ENCODE measurements around the gene KIAA1328.

KIAA1328 gene

DNA sequence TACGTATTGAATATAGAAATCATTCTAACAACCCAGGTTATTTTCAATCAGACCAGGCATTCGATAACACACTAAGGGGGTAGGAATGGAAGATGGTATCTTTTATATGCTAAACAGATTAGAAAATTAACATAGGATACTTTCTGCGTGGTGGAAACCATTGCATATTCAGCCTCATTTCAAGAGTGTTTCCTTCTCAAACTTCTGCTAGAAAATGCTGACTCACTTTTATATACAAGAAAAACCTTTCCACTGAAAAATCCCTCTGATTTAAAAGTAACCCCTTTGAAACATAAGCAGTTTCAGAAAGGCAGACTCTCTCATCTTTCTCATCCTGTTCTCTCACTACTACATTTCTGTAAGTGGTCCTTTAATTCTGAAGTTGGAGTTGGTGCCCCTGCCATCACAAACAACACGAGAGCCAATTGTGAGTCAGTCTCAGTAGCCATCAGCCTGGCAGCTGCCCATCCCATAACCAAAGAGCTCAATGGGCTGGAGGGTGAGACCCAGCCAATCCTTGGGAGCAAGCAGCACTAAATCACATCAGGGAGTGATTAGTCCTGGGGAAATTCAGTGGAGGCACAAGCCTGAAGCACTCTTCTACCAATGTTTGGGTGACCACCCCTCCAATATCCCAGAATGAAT, 393.5 kb downstream of the KIAA1328 start:
- no peak for DNase-seq (ENCODE audit: low spot score)

DNA sequence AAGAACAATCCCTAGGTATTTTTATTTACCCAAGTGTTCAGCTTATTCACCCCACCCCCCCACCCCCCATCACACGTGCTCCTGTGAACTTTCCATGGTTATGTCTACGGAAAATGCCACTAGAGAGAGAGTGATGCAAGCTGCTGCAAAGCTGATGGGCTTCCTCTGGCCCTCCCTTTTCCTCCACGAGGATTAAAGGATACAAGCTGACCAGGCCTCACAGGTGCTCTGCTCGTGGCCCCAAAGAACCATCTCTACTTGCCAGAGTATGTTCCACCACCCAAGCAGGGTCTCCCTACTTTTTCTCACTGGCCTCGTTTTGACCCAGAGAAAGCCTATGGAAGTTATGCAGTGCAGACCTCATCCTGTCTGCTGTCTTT, 394.1 kb downstream of the KIAA1328 start:
- no peak for DNase-seq (ENCODE audit: low spot score)

DNA sequence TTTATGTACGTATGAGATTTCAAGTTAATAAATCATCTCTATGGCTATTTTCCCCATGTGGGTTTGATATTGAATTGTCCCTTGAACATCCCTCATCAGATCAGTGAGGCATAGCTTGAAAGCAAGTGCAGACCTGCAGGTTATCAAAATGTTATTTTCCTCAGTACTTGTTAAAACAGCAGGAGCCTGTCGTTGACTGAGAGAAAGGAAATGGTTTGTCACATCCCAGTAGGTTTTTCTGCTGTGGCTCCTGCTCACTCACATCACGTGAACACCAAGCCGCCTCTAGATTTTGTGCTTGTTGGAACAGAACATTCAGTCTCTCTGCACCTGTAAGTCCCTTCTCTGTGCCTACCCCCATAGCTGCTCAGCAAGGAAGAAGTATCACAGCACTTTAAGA, 396.4 kb downstream of the KIAA1328 start:
- no peak for DNase-seq (ENCODE audit: low spot score)

DNA sequence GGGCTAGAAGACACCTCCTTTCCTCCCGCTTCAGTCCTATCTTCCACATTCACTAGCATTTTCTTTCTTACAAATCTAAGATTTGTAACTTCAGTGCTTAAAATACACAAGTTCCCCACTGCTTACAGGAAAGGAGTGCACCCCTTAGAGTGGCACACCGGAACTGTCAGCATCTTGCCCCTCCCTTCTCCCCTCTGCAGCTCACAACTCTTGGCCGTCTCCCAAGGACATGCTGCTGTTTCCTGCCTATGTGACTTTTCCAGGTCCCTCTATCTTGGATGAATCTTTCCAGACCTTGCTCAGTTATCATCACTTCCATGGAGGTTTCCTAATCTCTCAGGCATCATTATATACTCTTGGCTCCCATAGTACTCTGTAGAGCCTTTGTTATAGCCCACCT, 401.8 kb downstream of the KIAA1328 start:
- DNase-seq (ENCODE audit: low spot score): no peak

DNA sequence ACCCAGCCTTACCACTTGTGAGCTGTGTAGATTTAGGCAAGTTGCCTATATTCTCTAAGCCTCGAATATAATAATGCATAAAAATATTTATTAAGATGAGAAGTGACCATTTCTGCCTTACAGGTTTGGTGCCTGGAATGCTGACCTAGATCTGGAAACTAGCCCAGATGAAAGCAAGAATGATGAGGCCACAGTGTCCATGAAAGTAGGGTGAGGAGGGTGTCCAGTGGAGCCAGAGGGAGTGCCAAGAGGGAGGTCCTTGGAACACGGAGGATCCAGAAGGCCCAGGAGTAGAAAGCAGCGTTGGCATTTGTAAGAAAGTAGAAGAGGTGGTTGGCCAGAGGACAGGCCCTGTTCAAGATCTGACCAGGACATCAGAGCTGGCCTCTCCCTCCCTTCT, 402.3 kb downstream of the KIAA1328 start:
- DNase-seq (ENCODE audit: low spot score): no peak

DNA sequence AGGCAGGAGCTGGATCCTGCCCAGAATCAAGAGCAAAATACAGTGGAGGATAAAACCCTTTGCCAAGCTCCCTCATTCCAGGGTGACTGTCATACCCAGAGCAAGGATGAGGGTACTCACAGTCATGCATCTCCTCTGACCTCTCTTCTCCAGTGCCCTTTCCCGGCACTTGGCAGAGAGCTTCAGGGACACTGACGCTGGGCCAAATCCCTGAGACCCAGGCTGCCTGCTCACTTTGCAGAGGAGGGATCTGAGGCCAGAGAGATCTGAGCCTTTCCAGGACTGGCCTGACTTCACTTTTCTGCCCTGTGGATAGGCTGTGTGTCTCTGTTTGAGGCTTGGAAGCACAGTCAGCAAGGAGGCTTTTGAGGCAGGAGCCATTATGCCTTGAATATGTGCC, 406.7 kb downstream of the KIAA1328 start:
- DNase-seq (ENCODE audit: low spot score): no peak

DNA sequence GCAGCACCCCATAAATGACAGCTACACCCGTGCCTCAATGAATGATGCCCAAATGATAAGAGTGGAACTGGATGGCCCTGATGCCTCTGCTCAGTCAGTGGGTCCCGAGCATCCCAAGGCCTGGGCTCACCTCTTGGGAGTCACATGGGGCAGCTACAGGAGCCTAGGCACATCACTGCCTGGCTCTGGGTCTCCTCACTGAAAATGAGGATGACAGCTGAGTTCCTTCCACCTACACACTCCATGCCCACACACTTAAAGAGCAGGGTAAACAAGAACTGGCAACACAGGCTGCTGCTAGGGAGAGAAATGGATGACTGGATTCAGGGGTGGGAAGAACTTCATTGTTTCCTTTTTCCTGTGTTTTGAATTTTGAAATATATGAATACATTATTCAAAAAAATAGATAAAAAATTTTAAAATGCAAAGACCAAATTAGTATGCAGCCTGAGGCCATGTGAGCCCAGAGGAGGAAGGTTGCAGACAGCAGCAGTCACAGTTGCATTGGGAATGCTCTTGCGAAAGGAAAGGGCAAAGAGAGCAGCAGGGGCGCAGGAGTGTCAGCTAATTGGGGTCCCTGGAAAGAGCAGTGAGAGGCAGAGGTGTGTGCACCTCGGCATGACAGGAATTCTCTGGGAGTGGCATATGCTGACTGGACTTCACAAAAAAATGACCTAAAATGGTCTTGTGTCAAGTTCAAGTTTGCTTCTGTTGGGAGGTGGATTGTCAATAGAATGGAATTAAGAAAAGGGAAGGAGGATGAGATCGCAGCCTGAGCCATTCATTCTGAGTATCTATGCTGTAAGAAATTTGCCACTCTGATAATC, 409.6 kb downstream of the KIAA1328 start:
- no peak for DNase-seq (ENCODE audit: low spot score)

DNA sequence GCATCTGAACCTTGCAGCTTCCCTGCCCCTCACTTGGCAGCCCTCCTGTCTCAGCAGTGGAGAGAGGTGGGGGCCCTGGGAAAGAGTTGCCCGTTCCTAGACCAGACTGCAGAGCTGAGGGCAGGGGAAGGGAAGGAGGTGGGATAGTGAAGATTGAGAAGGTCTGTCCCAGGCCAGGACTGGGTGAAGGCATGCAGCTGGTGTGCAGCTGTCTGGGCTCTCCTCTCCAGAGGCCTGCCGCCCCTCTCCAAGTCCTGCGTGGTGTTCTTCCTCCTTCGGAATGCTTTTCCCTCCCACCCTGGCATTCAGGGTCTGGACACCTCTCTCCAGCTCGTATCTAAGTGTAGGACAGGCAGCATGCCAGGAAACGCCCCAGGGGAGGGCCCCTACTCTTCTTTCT, 413.2 kb downstream of the KIAA1328 start:
- no peak for DNase-seq (ENCODE audit: low spot score)

DNA sequence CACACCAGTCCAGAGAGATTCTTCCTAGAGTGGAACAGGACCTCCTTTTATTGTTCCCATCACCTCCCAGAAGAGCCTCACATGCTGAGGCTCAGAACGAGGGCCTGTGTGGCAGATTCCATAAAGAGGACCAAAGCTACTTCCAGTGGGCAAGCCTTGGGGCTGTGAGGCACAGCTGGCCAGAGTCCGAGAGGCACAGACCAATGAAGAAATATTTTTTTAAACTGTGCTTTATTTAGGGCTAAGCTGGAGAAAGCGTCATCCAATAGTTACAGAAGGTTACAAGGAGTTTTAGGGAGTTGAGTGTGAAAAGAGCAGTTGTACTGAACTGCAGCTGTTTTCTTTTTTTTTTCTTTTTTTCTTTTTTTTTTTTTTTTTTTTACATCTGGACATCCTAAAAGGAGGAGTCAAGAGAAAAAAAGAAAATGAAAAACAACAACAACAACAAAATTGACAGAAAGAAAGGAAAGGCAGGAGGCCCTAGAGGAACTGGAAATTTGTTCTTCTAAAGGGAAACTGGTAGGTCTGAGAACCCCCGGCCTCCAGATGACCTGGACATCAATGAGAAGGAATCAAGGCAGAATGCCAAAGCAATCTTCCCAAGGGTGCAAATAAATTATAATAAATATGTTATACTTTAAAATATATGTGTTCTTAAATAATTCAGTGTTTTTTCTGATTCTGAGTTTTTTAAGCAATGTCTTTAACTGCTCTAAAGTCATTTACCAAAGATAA, 414.1 kb downstream of the KIAA1328 start:
- DNase-seq (ENCODE audit: low spot score): no peak

DNA sequence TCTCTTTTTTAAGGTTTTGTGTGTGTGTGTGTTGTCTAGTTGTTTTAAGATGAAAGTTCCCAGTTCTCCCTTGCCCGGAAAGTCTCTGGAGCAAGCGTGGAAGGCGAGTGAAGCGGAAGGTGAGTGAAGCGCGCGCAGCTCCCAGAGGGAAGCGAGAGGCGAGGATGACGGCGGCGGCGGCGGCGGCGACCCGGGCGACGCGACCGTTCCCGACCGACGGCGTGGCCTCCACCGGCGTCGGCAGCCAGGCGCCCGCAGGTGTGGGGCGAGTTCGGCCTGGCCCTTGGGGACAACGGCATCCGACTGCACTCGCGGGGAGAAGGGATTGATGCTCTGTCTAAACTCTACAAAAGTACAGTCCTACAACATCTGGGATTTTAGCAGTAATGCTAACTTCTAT, 414.8 kb downstream of the KIAA1328 start:
- no peak for DNase-seq (ENCODE audit: low spot score)

DNA sequence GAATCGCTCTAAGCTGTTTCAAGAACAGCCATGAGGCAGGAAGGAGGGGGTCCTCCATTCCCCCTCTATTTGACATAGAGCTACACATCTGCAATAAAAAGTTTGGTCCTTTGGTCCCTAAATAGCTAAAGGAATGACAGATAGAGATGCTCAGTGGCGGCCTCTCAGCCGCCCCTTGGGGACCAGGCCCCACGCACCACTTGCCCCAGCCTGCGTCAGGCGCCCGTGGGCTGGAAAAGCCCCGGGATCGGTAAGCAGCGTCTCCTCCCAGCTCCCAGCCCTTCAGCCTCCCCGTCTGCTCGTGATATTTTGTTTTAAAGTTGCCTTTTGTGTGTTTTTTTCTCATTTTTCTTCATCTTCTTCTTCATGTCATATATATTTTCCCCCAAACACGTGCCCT, 415.7 kb downstream of the KIAA1328 start:
- DNase-seq (ENCODE audit: low spot score): no peak

DNA sequence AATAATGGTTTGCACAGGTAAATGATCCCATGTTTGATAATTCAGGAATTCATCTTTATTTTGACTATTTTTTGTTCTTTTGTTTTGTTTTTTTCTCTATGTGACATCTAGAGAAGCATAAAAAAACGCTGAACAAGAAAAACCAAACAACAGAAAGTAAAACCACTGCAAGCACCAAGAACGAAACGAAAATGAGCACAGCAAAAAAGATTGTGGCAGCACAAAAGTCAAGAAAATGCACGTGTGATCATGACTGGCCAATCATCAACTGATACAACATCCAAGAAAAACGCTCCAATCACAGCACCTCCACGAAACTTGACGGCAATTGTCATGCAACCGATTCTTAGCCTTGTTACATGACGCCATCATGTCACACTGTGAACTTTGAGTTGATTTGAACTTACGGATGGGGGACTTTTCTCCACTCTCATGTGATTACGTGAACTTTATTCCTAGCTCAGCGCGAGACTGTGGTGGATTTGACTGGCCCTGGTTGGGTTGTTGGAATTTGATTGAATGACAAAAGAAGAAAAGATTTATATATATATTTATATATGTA, 417.9 kb downstream of the KIAA1328 start:
- DNase-seq (ENCODE audit: low spot score): no peak

DNA sequence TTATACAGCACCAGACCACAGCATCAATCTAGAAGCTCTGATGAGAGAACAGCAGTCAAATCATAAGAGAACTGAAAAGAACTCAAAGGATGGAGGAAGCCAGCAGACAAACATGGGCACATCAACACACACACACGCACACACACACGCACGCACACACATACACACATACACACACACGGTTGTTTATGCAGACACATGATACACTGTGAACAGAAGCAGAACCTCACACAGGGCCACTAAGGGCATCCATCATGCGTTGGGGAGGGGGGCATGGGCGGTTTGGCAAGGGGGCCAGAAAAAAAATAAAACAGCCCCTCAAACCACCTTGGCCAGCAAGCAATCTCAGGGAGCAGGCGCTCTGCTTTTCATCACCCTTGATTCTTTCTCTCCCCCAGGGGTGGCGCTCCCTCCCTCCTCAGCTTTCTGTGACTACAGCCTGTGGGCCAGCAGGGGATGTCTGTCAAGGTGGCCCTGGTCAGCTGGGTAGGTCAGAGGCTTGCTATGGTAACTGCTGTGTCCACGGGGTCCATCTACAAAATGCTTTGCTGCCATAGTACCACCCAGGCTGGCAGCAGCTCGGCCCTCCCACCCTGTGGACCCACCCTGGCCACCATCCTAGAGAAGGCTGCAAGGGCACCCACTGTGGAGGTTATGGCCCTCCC, 418.7 kb downstream of the KIAA1328 start:
- DNase-seq (ENCODE audit: low spot score): no peak

DNA sequence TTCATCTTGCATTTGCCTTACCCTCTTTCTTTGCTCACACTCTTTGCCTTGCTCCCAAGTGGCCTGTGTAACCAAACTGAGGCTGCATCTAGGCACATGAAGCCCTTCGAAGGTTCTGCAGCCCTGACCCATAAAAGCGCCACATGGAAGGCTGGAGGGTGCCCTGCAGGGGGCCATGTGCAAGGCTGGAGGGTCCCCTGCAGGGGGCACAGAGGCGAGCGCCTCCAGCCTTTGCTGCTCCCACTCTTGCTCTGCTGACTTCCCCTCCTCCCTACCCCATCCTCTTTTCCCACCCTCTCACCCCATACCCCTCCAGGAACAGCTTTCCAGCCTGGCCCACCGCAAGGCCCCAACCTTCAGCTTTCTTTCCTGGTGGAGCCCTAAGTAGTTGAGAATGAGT, 419.4 kb downstream of the KIAA1328 start:
- DNase-seq (ENCODE audit: low spot score): no peak

DNA sequence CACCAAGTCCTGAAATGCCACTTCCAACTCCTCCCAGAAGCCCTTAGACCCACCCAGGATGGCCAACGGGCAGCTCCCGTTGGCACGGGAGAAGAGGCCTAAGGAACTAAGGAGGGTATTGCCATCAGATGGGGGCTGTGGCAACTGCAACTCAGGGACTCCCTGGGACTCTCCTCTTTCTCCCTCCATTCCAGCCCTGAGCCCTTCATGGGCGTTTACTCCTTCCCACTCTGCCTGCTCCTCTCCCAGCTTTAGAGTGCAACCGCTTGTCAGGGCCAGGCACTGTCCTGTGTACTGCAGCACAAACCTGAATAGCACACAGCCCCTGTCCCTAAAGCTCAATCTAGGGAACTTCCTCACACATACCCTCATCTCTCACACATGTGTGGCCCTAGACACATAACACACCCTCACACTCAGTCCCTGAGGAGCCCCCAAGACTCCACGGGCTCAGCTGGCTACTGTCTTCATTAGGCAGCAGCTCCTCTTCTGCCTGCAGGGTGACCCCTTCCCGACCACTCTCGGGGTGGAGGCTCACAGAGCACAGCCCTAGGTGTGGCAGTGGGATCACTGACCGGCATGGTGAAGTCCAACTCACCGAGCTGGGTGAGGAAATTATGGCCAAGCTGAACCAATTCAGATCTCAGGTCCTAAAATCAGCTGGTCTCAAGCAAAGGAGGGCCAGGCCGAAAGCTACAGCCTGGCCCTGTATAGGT, 420.4 kb downstream of the KIAA1328 start:
- no peak for DNase-seq (ENCODE audit: low spot score)

DNA sequence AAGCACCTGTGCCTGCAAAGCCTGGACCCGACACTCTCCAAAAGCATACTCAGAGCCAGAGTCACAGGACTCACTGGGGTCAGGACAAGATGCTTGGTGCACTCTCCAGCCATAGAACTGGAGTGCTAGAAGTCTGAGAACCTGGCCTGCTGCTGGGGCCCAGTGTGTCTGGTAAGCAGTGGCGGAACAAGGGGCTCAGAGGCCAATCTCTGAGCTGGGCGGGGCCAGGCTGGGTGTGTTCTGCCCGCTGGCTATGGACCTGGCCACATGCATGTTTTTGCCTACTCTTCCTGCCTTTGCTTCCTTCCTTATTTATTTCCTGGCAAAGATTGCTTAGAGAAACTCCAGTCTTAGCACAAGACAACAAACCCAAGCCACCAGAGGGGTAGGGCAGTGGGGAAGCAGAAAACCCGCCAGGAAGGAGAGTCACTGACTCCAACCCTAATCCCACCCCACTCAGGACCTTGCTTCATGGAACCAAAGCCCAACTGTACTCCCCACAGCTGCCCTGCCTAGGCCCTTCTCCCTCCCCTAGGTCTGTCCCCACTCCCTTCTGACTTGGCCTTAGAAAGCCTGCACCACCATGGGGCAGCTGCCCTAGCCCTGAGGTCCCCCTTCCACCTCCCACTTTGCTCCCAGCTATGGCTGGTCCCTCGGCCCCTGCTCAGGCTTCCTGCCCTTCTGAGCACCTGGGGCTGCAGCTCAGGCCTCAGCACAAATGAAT, 421.1 kb downstream of the KIAA1328 start:
- DNase-seq (ENCODE audit: low spot score): no peak

DNA sequence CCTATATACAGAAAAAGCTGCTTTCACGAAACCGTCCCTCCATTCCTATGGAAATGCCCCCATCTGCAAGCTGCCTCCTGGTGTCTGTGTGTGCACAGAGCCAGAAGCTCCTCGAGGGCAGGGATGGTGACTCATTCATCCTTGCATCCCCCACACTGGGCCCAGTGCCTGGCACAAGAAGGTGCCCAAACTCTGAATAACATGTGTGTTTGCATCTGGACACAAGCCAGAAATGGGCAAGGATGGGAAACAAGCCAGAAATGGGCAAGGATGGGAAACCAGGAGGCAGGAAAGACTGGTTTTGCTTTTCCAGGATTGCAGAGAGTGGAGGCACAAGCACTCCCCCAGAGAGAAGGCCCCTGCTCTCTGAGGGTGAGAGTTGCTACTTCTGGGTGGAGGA, 422.8 kb downstream of the KIAA1328 start:
- no peak for DNase-seq (ENCODE audit: low spot score)

DNA sequence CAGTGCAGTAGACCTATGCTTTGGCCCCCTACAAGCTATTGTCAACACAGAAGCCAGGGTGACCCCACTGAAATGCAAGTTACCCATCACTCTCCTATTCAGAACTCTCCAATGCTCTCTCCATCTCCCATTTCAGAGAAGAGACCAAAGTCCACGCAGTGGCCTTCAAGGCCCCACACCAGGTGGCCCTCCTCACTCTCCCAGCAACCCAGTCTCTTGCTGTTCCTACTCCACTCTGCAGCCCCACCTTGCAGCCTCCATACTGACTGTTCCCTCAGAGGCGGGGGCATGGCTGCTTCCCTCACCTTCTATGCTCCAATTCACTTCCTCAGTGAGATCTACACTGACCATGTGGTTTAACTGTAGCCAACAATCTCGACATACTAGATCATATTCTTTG, 423.4 kb downstream of the KIAA1328 start:
- no peak for DNase-seq (ENCODE audit: low spot score)

DNA sequence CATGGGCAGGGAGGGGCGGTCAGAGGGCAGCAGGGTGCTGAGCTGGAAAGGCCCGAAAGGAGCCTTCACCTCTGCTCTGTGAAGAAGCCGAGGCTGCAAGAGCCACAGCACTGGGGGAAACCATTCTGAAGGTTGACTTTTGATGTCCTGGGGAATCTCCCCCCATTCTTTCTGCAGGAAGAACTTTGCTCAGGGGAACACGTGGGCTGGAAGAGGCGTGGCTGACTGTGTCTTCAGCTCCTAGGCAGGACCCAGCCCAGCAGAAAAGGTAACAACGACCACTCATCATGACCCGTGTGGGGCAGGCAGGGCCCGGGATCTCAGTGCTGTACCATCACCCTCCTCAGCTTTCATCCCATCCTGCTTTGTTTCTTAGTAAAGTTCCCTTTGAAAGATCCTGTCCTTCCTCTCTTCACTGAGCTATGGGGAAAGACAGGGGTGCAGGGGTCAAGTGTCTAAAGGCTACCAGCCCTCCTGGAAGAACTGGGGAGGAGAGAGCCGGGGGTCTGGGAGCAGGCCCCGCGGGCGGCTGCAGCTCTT, 424.0 kb downstream of the KIAA1328 start:
- no peak for DNase-seq (ENCODE audit: low spot score)

DNA sequence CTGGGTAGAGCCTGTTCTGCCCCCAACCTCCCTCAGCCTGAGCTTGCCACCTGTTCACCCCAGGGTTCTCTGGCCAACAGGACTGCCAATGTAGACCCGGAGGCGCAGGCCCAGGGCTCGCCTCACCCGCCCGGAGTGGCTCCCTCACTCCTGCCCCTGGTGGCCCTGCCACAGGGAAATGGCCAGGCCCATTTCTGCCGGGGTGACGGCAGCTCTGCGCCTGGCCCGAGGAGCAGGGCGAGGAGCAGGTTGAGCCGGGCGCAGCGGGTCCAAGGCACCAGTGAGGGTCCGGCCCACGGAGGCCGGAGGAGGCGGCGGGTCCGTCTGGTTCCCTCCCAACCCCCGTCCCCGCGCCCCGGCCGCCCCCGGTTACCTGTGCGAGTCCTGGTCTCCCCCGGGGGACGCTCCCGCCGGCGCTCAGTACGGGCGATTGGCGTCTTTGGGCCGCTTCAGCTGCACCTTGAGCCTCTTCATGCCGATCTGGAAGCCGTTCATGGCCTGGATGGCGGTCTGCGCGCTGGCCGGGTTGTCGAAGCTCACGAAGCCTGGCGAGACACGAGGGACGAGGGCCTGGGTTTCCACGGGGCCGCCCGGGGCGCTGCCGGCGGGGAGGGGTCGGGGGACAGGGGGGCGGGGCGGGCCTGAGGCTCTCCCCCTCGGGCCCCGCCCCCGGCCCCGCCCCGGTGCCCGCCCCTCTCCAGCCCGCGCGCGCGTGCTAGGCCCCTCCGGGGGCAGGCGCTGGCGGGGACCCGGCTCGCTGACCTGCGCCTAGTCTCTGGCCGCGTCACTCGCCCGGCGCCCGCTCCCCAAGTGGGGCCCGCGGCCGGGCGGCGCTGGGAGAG, 424.7 kb downstream of the KIAA1328 start:
- no peak for DNase-seq (ENCODE audit: low spot score)

All from left forelimb (tissue), 1 donor.